ENCODE measurements around the gene PCBD1.
A peak's percentile ranks its signal among the peaks of the same experiment; 100 is the strongest.

PCBD1 gene

DNA sequence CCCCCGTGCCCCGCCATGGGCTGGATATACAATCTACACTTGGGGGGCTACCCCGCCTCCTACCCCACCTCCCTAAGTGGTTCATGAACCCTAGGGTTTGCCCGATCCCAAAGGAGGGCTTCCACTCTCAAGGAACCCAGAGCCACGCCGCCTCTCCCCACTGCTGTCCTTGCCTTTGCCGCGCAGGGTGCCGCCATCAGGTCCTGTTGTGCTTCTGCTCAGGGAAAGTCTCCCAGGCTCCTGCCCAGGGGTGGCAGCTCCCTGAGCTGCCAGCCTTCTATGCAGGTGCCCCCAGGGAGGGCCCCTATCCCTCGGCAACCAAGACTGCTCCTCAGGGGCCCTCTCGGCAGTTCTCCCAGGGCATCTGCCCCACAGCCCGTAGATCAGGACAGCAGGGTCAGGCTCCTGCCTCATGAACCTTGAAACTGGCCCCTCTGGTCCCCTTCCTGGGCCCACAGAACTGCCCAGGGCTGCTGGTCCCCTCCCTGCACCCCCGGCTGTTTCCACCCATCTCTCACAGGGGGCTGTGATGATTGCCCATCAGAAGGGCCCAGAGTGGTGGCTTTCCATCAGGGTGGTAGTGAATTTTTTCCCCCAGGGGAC is 13.0 kb upstream of the PCBD1 start:
- no peak for DNase-seq

DNA sequence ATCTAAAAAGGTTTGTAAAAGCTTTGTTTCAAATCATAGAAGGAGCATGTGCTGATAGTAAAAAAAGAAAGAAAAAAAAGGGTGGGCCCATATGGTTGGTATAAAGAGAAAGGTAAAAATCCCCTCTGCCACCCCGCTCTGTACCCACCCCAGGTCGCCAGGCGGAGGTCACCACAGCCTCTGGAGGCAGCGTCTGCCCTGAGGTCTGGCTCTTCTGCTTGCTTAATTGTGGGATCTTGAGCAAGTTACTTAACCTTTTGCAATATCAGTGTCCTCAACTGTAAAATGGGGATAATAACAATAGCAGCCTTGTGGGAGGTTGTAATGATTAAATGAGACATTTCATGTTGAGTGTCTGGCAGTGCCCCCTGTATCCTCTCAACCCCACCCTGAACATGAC is 10.7 kb upstream of the PCBD1 start:
- no peak for DNase-seq

DNA sequence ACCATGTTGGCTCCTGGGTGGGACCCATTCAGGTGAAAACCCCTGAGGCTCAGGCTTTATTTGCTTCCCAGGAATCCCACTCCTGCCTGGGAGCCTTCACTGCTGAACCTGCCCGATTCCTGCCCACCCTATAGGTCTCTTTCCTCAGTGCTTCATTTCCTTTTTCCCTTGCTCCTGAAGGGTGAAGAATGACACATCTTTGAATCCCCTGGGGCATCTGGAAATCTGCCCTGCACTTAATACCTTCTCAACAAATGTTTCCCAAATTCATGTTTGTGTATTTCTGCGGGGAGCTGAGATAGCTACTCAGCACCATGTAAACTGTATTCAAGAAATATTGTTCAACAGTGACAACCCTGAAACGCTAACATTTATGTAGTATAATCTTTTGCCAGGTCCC is 10.3 kb upstream of the PCBD1 start:
- DNase-seq = no peak

- no peak for DNase-seq
Observed at GRCh38 chr10:70896551-70896950, 8.2 kb upstream of the PCBD1 start.

DNA sequence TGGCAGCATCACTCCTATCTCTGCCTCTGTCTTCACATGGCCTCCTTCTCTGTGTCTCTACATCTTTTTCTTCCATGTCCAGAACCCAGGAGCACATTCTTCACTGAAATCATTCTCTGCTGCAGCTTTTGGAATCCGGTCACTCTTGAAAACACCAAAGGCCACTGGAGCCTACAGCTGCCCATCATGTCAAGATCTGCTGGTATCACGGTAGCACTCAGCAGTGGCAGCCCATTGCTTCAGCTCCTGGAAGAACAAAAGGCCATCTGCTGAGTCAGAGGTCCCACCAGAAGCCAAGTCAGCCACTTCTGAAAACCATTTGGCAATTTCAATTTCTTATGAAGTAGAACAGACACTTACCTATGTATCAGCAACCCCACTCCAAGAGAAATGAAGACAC is 6.1 kb upstream of the PCBD1 start:
- no peak for DNase-seq

DNA sequence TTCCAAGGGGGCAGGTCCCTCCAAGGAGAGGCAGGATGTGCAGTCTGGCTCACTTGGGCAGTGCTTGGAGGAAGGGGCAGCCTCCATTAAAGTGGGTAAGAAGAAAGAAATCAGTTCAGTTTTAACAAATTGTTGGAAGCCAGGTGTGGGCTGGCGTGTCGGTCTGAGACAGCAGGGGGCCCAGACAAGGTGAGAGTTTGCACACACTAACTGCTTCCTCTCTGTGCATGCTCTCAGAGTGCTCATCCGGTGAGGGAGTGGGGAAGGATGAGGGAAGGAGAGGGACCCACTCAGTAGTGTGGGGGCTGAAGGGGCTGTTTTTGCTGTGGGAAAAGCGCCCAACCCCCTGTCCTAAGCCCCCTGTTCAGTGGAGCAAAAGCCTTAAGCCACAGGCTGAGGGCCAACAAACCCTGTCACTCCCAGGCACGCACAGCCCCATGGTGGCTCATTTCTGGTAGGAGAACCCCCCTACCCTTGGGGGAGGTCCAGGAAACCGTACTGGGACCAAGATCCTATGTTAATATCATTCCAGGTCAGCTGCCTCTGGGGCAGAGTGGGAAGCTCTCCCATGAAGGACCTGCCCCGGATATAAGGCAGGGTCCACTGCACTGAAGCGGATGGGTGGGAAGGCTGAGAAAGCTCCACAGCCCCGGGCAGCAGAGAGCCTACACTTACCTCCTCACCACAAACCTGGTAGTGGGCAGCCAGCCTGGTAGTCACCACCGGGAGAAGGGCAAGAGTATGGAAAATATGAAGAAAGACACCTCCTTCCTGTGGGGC is 5.1 kb upstream of the PCBD1 start:
- no peak for DNase-seq

DNA sequence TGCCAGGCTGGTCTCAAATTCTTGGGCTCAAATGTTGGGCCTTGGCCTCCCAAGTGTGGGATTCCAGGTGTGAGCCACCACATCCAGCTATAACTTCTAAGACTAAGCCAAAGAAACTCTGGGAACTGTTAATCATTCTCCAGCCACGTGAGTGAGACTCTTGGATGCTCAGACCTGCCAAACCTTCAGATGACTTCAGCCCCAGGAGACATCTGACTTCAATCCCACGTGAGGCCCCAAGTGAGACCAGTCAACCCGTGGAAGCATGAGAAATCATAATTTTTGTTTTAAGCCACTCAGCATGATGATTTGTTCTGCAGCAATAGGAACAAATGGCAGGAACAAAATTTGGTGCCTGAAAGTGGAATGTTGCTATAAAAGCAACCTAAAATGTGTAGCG is 4.3 kb upstream of the PCBD1 start:
- DNase-seq = no peak

- no peak for DNase-seq
Observed at GRCh38 chr10:70891627-70892026, 3.3 kb upstream of the PCBD1 start.

- DNase-seq = no peak
Observed at GRCh38 chr10:70890917-70891431, 2.6 kb upstream of the PCBD1 start.

GRCh38 chr10:70889291-70889690 is 926 bp upstream of the PCBD1 start:
- no peak for DNase-seq

DNA sequence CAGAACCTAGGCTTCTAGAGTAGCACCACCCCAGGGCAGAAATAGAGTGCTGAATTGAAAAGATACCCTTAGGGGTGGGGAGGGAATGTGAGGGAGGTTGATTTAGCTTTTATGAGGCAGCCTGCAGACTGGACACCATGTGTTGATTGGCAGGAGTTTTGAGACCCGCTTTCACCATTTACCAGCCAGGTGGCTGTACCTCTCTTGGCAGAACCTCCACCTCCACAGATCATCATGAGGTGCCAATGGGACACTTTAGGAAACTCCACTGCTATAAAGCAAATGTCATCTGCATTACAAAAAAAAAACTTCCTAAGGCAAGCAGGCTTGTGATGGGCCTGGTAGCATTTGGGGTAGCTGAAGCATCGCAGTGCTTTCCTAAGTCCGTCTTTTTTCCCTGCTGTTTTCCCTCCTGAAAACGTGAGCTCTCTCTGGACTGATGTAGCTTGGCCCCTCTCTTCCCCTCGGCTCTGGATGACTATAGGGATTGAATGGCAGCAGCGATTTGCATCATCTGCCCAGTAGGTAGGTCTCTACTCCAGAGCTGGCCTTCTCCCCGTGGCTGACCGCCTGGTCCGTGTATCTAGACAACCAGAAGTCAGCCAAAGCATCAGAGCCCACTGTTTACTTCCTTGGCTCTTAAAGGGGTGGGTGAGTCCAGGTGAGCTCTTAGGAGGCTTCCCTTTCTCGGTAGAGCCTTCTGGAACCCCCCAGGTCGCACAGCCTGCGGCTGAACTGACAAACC is 1.3 kb downstream of the PCBD1 start:
- no peak for DNase-seq

- DNase-seq = no peak
Observed at GRCh38 chr10:70885931-70886903, 2.1 kb downstream of the PCBD1 start.

DNA sequence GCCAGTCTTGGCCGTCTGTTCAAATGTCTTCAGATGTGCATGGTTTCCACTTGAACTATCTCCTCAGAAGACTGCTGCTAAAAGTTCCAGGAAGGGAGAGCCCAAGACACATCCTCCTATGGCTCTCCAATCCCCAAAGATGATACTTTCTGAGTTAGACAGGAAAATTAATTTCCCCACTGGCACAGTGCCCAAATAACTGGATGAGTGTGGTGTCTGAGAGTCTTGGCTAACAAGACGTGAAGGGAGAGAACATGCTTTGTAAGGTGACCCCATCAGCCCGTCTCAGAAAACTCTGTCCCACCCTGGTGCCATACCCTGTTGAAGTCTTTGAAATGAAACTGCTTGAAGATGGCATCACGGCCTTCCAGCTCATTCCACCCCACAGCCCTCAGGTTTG is 2.9 kb downstream of the PCBD1 start:
- DNase-seq = no peak

- no peak for DNase-seq
Observed at GRCh38 chr10:70884741-70885140, 3.6 kb downstream of the PCBD1 start.

- DNase-seq = peak; percentile 78
Observed at GRCh38 chr10:70880077-70880534, 8.3 kb downstream of the PCBD1 start.

- no peak for DNase-seq
Observed at GRCh38 chr10:70879207-70879606, 9.2 kb downstream of the PCBD1 start.

DNA sequence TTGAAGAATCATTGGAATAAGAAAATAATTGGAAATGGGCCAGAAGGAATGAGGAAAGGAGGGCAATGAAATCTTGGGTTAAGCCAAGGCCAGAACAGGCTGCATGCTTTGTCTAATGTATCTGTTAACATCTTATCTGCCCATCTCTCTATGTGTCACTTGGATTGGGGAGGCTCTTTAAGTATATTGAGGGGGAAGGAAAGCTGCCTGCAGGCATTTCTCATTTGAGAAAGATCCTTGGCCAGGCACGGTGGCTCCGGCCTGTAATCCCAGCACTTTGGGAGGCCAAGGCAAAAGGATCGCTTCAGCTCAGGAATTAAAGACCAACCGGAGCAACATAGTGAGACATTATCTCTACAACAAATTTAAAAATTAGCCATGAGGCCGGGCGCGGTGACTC is 14.3 kb downstream of the PCBD1 start:
- DNase-seq = no peak

DNA sequence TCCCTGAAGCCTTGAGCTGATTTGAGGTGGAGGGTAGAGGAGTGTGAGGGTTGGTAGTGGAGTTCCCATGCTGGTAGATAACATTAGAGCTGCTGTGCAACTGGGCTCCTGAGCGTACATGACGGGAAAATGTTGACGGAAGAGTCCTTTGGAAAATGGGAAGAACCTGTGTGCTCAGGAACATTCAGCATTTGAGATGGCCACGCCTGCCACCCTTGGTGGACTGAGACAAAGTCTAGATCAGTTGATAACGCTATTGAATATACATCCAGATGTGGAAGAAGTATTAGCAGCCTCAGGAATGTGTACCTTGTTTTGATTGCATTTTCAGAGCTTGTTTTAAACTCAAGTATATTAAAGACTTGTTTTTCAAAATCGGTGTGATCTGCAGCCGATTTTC is 16.1 kb downstream of the PCBD1 start:
- DNase-seq = no peak

DNA sequence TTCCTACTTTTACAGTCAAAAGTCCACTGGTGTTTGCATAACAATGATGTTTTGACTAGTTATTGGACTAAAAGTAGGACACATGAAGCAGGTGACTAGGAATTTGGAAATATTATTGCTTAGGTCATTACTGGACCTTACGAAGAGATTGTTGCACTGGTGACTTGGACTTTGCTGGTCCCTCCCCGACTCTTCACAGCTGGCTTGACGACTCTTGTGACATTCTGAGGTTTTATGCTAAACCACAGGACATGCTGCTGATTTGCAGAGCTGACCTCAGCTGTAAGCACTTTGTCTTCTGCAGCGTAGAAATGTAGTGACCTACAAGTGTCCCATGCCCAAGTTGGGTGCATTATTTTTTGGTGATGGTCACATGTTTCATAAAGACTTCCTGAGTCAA is 21.9 kb downstream of the PCBD1 start:
- no peak for DNase-seq

- no peak for DNase-seq
Observed at GRCh38 chr10:70864935-70865334, 23.4 kb downstream of the PCBD1 start.

GRCh38 chr10:70863470-70864160 is 24.8 kb downstream of the PCBD1 start:
- DNase-seq = no peak
